Stimulated activated CD4-positive, alpha-beta T cell treated with anti-CD3 and anti-CD28 coated beads, Interleukin-15, amount 100 ng/mL, for 24 hours (primary cell): ENCODE results near the gene KLHL2.
A peak's percentile ranks its signal among the peaks of the same experiment; 100 is the strongest.
"Not testable (repeated sequence)": the region's sequence is repeated elsewhere in the genome, so short reads cannot be mapped to it uniquely, and the experiment has no call there.

Experiments used
- DNase-seq: peaks from one replicate; pipeline ENCODE4 v3.0.0-alpha.2; 2020

The KLHL2 gene, protein sequence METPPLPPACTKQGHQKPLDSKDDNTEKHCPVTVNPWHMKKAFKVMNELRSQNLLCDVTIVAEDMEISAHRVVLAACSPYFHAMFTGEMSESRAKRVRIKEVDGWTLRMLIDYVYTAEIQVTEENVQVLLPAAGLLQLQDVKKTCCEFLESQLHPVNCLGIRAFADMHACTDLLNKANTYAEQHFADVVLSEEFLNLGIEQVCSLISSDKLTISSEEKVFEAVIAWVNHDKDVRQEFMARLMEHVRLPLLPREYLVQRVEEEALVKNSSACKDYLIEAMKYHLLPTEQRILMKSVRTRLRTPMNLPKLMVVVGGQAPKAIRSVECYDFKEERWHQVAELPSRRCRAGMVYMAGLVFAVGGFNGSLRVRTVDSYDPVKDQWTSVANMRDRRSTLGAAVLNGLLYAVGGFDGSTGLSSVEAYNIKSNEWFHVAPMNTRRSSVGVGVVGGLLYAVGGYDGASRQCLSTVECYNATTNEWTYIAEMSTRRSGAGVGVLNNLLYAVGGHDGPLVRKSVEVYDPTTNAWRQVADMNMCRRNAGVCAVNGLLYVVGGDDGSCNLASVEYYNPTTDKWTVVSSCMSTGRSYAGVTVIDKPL

GRCh38 chr4:165207431-165208220, at the start of gene KLHL2:
KLHL2 (plus strand) TSS chr4:165207561; CDS start chr4:165207877, 316 bp downstream.
- DNase-seq, result peak; percentile 82

DNA sequence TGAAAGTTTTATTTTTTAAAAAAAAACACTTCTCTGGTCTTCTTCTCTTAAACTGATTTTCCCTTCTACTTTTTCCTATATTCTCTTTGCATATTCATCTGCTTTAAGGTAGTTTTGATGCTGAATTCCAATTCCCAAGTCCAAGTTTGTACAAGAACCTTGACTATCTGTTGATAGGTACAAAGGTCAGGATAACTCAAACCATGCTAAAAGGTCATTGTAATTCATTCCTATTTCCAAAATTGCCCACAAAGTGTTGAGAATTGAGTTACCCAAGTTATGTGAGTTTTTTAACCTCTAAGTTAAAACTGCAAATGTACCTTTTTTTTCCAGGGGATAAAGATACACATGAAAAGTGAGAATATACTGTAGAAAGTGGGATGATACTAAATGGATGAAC, 48.6 kb upstream of the KLHL2 start:
- DNase-seq, result no peak

DNA sequence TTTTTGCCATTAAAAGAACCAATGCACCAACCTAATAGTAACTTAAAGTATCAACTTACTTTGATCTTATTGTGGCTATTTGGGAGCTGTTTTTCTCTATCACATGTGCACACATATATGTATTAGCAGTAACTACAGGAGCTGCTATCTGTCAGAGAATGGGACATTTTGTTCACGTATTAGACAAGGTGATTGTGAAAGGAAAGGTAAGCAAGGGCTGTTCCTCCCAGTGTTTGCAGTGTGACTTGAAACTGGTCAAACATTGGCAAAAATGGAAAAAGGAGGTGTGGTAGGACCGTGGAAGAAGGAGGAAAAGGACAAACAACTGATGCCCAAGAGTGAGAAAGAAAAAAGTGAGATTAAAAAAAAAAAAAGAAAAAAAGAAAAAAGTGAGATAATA, 43.1 kb upstream of the KLHL2 start:
- no peak for DNase-seq

GRCh38 chr4:165166872-165167271, 40.5 kb upstream of the KLHL2 start:
- not testable (repeated sequence) for DNase-seq

DNA sequence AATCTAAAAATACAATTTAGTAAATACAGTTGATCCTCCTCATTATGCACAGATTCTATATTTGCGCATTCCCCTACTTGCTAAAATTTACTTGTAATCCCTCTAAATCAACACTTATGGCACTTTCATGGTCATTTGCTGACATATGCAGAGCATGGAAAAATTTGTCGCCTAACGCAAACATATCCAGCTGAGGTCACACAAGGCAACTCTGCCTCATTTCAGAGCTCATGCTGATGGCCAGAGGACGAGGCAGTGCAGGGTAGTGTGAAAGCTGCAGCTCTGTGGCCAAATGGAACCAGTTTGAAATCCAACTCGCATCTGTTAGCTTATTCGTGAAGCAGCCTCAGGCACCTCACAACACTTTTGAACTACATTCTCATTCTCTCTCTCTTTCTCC, 39.7 kb upstream of the KLHL2 start:
- DNase-seq, result no peak

GRCh38 chr4:165170819-165171218, 36.5 kb upstream of the KLHL2 start:
- DNase-seq, result no peak

DNA sequence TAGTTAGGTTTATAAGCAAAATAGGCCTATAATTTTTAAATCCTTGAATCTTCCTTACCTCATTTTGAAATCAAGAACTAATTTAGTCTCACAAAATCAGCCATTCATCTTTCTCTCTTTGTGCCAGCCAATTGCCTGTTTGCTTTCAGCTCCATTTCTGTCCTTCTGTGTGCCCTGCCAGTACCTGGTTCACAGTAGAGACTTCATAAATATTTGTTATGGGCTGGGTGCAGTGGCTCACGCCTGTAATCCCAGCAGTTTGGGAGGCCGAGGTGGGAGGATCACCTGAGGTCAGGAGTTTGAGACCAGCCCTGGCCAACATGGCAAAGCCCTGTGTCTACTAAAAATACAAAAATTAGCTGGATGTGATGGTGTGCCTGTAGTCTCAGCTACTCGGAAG, 31.9 kb upstream of the KLHL2 start:
- not testable (repeated sequence) for DNase-seq

DNA sequence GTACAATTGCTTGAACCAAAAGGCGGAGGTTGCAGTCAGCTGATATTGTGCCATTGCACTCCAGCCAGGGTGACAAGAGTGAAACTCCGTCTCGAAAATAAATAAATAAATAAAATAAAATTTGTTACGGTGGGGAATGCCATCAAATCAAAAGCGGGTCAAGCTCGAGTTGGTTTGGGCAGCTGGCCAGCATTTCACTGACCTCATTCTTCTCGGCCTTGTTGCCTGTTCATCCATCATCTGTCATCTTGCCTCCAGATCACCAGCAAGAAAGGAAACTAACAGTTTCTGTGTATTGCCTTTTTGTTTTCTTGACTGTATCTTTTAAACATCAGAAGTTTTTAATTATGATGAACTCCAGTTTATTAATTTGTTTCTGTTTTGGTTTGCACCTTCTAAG, 31.5 kb upstream of the KLHL2 start:
- no peak for DNase-seq

- DNase-seq, result no peak
Observed at GRCh38 chr4:165177725-165178666, 29.4 kb upstream of the KLHL2 start.

DNA sequence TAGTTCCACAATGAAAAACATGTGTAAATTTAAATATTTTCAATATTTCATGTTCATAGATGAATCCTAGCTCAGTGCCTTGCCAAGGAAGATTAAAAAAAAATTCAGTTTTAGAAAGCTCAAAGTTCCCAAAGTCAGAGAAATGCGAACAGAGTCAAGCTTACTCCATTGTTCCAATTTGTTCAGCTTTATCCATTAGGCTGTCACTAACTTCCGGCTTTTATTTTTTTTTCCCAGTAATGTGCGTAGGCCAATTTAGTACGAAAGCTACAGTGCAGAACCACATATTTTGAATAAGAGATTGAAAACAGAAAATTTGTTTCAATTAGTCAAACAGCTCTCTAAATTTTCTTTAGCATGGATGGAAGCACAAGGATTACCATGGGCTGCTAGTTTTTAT, 23.1 kb upstream of the KLHL2 start:
- no peak for DNase-seq

- not testable (repeated sequence) for DNase-seq
Observed at GRCh38 chr4:165184998-165185397, 22.4 kb upstream of the KLHL2 start.

DNA sequence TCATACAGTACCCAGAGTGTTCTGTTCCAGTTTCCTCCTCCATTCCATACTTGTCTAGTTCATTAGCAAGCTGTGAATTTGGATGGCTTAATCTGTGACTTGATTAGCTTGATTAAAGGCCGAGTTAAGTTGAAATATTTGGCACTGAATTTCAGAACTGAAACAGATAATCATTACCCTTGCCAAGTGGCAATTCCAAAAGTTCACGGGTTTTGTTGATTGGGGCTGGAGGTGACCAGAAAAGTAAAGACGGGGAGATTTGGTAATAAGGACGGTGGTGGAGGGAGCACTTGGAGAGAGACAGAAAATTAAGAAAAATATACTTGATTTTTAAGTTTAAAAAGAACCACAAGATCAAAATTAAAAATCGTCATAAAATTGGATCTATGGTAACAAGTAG, 21.9 kb upstream of the KLHL2 start:
- DNase-seq, result no peak

DNA sequence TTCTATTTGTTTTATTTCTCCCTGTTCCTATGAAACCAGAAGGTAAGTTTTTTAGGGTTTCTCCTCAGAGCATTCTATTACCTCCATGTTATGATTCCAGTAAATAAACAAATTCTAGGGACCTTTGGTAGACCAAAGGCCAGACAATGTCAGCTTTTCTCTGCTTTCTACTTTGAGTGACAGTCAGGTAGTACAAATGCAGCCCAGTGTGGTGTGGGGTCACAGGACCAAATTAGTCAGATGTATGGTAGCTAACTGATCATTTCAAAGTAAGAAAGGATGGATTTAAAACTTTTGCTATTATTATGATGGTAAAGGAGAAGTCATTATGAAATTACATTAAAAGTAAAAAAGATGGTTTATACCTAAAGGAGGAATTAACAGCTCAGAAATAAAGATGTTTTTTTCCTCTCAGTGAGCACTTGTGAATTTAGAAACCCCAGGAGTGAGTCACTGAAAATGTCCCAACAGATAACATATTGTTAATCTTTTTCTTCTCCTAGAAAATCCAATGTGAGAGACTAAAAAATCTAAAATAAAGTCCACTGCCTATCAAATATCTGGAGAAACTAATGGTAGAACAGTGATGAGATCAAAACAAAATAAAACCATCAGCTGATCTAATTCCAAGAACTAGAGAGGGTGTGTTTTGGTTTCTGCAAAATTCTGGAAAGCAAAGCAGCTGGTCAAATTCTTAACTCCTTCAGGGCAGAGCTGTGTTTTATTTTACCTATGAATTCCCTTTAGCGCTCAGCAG, 16.6 kb upstream of the KLHL2 start:
- peak; percentile 37 for DNase-seq

DNA sequence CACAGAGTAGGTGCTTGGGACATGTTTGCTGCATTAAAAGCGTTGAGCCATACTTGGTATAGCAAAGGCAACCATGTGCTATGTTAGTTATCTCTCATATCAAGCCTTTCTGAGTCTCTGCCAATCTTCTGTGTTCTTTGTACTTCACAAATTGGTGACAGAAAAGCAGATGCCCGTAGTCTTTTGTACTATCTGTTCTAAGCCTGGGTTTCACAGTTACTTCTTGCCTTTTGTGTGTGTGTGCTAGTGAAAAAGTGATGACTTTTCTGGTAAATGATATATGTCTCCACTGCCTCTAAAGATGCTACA, 16.1 kb upstream of the KLHL2 start:
- DNase-seq, result no peak

- DNase-seq, result no peak
Observed at GRCh38 chr4:165191814-165192499, 15.4 kb upstream of the KLHL2 start.

GRCh38 chr4:165192500-165192898, 14.9 kb upstream of the KLHL2 start:
- DNase-seq, result no peak

DNA sequence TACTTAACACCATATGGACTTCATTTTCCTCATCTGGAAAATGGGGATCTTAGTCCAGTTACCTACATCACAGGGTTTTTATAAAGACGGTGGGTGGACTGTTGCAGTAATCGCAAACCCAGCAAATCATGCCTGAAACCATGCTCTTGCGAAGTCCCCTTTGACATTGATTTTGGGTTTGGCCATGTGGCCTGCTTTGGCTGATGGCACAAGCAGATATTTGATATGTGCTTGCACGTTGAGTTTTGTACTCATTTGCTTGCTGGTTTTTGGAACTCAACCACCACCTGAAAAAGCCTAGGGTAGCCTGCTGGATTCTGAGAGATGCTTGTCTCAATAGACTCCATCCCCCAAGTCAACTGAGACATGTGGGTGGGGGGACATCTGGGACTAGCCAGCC, 14.4 kb upstream of the KLHL2 start:
- no peak for DNase-seq

DNA sequence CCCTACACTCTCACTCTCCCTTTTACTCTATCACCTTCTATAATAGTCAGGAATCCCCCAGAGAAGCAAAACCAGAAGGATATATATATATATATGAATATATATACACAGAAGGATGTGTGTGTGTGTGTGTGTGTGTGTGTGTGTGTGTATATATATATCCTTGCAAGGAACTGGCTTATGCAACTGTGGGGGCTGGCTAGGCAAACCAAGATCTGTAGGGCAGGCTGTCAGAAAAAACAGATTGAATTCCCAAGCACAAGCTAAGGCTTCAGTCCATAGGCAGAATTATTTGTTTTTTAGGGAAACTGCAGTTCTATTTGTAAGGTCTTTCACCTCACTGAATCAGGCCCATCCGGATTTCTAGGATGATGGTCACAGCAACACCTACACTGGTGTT, 13.0 kb upstream of the KLHL2 start:
- no peak for DNase-seq

- DNase-seq, result no peak
Observed at GRCh38 chr4:165198329-165198728, 9.0 kb upstream of the KLHL2 start.

DNA sequence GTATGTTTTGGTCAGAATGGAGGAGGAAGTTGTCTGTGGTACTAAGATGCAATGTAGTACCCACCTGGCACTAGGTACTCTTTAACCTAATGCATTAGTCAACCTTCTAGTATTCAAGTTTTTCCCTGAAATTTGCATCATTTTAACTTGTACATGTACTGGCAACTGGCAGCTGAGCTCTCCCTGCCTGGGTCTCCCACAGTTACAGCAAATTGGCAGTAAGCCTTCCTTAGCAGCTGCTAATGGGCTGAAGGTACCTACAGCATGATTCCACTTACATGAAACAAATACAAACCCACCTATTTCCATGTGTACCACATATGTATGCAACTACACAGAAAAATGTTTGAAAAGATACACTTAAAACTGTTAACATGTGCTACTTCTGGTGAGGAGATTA, 8.1 kb upstream of the KLHL2 start:
- no peak for DNase-seq

DNA sequence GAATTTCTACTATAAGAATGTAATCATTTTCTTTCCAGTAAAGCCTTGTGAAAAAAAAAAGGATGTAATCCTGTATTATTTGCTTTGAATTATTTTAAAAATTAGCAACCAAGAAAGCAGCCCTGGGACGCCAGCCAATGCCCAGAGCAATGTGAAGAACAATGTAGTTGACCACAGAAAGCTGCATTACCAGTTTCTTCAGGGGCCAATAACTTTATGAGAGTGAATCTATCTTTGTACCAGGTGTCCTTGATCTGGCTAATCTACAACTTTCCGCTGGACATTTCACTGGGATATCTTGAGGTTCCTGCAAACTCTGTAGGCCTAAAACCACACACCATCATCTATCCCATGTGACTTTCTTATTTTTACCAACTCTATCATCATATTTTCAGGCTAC, 7.6 kb upstream of the KLHL2 start:
- DNase-seq, result no peak

GRCh38 chr4:165201806-165202205, 5.6 kb upstream of the KLHL2 start:
- no peak for DNase-seq
